GM10847 (cell line): ENCODE measurements around the gene PPM1H.

ENCODE experiments used
- POLR2A ChIP-seq: IDR thresholded peaks from 2 replicates; pipeline ENCODE4 v1.6.1; 2011; ENCODE audit not compliant: insufficient read length; ENCODE audit errors: extremely low read depth

PPM1H gene

GRCh38 chr12:62915204-62915529 lies 19.8 kb downstream of the PPM1H start:
- no peak for TF ChIP-seq POLR2A

DNA sequence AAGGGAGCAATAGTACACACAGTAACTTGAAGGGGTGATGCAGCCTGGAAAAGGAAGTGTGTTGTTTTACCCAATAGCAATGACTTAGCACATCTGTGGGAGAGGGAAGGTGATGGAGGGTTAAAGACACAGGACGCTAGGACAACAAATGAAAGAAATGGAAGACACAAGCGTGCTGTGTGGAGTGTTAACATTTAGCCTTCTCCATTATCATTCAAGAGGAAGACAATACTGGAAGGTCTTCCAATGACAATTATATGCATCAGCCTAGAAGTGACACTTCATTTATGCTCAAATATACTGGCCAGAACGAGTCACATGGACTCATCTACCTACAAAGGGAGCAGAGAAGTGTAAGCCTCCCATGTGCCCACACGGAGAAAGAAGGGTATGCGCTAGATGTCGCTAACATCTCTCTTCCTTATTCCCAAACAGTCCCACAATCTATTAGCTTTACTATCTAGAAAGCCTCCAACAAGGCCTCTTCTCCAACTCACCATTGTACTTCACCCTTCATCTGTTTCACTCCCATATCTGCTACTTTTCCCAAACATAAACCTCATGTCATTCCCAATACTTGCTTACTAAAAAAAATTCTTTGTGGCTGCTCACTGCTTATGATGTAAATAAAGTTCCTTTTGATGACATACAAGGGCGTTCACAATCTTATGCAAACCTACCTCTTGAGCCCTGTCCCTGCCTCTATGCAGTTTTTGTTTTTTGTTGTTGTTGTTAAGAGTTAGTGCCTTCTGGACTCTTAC lies 20.3 kb downstream of the PPM1H start:
- TF ChIP-seq POLR2A, result no peak

GRCh38 chr12:62913380-62913779 lies 21.6 kb downstream of the PPM1H start:
- no peak for TF ChIP-seq POLR2A

- TF ChIP-seq POLR2A, result no peak
Measured at GRCh38 chr12:62912644-62913043, 22.3 kb downstream of the PPM1H start.

- no peak for TF ChIP-seq POLR2A
Measured at GRCh38 chr12:62911286-62911685, 23.7 kb downstream of the PPM1H start.

GRCh38 chr12:62910549-62911169 lies 24.3 kb downstream of the PPM1H start:
- TF ChIP-seq POLR2A, result no peak

DNA sequence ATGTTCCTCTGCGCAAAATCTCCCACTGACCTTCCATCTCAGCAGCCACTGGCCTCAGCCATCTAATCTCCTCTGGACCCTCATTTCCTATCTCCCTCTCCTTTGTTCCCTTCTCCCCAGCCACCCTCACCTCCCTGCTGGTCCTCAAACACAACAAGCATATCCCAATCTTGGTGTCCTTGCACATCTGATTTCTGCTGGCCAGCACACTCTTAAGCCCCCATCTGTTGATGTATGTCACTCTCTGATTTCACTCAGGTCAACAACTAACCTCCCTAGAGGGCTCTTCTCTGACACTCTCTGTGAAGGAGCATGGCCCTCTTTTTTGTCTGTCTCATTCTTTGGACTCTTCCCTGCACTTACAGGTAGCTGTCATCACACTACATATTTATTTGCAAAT lies 25.6 kb downstream of the PPM1H start:
- TF ChIP-seq POLR2A, result no peak

GRCh38 chr12:62908674-62909073 lies 26.3 kb downstream of the PPM1H start:
- TF ChIP-seq POLR2A, result no peak

DNA sequence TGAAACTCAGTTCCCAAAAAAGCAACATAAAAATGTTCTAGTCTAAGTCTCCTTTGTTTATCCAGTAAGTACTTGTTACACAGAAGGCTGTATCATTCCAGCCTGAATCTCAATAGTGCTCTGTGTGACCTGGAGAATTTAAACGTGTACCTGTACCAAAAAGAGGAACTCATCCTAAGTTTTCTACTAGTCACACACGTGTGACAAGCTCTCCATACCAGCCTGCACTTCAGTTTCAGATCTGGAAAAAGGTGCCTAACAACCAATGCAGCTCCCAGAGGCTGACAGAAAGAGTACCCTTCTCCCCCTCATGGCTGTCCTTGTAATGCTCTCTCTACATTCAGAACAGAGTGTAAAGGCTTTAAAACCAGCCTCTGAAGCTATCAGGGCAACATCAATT lies 27.4 kb downstream of the PPM1H start:
- no peak for TF ChIP-seq POLR2A

- no peak for TF ChIP-seq POLR2A
Measured at GRCh38 chr12:62907078-62907477, 27.9 kb downstream of the PPM1H start.

- TF ChIP-seq POLR2A, result no peak
Measured at GRCh38 chr12:62903151-62903550, 31.8 kb downstream of the PPM1H start.

DNA sequence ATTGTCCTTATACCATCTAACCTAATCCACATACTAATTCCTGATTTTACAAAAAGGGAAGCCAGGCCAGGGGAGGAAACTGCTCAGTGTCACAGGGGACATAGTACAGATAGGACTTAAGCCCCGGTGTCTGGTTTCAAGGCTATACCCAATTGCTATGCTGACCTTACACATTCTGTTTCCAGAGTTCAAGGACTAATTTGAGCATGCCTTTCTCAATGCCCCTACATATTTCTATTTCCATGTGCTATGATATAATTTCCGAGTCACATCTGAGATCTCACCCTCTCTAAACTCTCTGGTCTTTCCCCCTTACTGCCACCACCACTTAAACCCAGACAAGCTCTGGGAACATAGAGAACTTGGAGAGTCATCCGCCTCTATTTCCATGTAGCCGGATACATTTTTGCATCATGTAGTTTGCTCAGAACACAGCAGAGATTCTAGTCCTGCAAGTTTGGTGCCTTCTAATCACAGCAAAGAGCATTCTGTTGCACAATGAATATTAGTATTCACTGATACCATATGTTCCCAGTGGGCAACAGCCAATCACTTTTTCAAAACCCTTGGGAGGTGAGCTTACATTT lies 34.2 kb downstream of the PPM1H start:
- TF ChIP-seq POLR2A, result no peak

DNA sequence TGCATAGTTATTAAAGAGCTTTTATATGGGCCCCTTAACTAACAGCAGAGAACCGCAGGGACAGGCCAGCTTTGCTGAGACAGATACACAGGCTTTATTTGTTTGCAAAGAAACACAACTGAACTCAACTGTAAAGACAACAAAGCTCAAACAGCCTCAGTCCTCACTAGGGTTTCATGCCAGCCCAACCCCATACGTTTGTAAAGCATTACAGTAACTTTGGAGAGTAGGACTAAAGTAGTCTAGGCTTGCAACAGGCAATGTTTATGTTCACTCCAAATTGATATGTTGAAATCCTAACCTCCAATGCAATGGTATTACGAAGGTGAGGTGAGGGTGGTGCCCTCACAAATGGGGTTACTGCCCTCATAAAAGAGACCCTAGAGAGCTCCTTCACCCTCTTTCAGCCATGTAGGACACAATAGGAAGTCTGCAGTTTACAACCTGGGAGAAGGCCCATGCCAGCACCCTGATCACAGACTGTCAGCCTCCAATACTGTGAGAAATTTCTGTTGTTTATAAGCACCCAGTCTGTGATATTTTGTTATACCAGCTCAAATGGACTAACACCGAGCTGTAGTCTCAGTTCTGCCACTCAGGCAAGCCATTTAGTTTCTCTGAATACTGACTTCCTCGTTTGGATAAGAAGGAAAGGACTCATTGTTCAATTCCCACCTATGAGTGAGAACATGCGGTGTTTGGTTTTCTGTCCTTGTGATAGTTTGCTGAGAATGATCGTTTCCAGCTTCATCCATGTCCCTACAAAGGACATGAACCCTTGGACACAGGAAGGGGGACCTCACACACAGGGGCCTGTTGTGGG lies 35.2 kb downstream of the PPM1H start:
- TF ChIP-seq POLR2A, result no peak

DNA sequence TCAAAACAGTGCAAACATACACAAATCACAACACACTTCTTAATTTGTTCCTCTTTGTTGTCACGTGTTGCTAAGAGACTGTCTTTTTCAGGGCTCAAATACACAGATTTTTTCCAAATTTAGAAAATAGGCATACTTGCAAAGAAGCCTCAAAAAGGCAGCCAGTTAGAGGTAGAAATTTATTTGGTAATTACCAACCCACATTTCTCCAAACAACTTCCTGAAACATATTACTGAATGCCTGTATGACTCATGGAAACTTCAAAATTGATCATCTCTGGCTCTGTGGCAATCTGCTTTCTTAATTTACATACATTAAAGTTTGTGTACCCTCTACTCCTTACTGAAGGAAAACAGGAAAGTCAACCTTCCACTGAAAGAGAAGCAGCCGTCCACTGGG lies 36.4 kb downstream of the PPM1H start:
- TF ChIP-seq POLR2A, result no peak

DNA sequence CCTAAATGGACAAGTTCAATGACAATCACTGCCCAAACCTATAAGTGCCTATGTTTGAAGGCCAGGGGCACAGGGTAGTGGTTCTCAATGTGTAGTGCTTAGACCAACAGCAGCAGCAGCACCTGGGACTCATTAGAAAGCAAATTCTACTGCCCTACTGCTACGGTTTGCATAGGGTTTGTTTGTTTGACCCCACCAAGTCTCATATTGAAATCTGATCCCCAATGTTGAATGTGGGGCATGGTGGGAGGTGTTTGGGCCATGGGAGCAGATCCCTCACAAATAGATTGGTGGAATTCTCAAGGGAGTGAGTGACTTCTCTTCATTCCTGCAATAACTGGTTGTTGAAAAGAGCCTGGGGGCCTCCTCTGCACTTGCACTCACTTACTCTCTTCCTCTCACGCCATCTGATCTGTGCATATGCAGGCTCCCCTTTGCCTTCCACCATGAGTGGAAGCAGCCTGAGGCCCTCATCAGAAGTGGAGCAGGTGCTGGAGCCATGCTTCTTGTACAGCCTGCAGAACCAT lies 39.5 kb downstream of the PPM1H start:
- no peak for TF ChIP-seq POLR2A

- TF ChIP-seq POLR2A, result no peak
Measured at GRCh38 chr12:62893276-62893675, 41.7 kb downstream of the PPM1H start.
